Measurements from ENCODE around the gene PSMG2. TPM values are rescaled to one million over a fixed set of nuclear protein-coding genes. Genes with fewer than 3 reads are reported as not detected.
A peak's percentile ranks its signal among the peaks of the same experiment; 100 is the strongest.

The PSMG2 gene
- total RNA-seq, 4 donors from 2014 or later: 65.7 to 86.1 (median 69.7) TPM

GRCh38 chr18:12721495-12722275, 18.8 kb downstream of the PSMG2 start:
- Histone ChIP-seq H3K27me3 (no peaks in the 10 kb centered on the region), H3K9me3 (no peaks in the 10 kb centered on the region), H3K4me3 (replicated peaks in 1 of 3) (no peak overlapping the region), H3K27ac (no peak overlapping the region), H3K4me1 (no peaks in the 10 kb centered on the region), H3K36me3 (peaks cover 28 to 54% of the 10 kb centered on the region in 2 donors)
- intact Hi-C loops (cut with DNase I): no loop called here
- no peak for DNase-seq
- WGBS, 2 donors: 93 to 95% methylated on average over 5 of the region's 5 CpGs
- no peak for TF ChIP-seq POLR2A (IDR thresholded peaks at IDR 0.05)
- TF ChIP-seq, protein P1, sequence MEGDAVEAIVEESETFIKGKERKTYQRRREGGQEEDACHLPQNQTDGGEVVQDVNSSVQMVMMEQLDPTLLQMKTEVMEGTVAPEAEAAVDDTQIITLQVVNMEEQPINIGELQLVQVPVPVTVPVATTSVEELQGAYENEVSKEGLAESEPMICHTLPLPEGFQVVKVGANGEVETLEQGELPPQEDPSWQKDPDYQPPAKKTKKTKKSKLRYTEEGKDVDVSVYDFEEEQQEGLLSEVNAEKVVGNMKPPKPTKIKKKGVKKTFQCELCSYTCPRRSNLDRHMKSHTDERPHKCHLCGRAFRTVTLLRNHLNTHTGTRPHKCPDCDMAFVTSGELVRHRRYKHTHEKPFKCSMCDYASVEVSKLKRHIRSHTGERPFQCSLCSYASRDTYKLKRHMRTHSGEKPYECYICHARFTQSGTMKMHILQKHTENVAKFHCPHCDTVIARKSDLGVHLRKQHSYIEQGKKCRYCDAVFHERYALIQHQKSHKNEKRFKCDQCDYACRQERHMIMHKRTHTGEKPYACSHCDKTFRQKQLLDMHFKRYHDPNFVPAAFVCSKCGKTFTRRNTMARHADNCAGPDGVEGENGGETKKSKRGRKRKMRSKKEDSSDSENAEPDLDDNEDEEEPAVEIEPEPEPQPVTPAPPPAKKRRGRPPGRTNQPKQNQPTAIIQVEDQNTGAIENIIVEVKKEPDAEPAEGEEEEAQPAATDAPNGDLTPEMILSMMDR (IDR thresholded peaks at IDR 0.05): no peak

GRCh38 chr18:12722731-12723130, 19.9 kb downstream of the PSMG2 start:
- no peak overlapping the region for H3K4me3 ChIP-seq (replicated peaks in 1 of 3)
- H3K27me3 ChIP-seq: no peaks in the 10 kb centered on the region
- H3K9me3 ChIP-seq: no peaks in the 10 kb centered on the region
- no peaks in the 10 kb centered on the region for H3K4me1 ChIP-seq
- peaks cover 24 to 54% of the 10 kb centered on the region in 2 donors for H3K36me3 ChIP-seq
- DNase-seq: no peak
- 93 to 96% methylated on average over 6 to 7 of the region's 7 CpGs for WGBS, 2 donors
- H3K27ac ChIP-seq: no peak overlapping the region
- TF ChIP-seq POLR2A (IDR thresholded peaks at IDR 0.05): no peak
- TF ChIP-seq, protein P1 (IDR thresholded peaks at IDR 0.05): no peak
- intact Hi-C loops (cut with DNase I): no loop called here

GRCh38 chr18:12726331-12726730, 23.5 kb downstream of the PSMG2 start:
- Histone ChIP-seq H3K27me3 (no peaks in the 10 kb centered on the region), H3K27ac (no peak overlapping the region), H3K9me3 (no peaks in the 10 kb centered on the region), H3K4me3 (replicated peaks in 1 of 3) (no peak overlapping the region), H3K4me1 (no peaks in the 10 kb centered on the region), H3K36me3 (peaks cover 10 to 37% of the 10 kb centered on the region in 2 donors)
- DNase-seq: no peak
- intact Hi-C loops (cut with DNase I): no loop called here
- WGBS, 2 donors: 73 to 77% methylated on average over 4 of the region's 4 CpGs
- TF ChIP-seq, protein P1 (IDR thresholded peaks at IDR 0.05): no peak
- TF ChIP-seq POLR2A (IDR thresholded peaks at IDR 0.05): no peak

DNA sequence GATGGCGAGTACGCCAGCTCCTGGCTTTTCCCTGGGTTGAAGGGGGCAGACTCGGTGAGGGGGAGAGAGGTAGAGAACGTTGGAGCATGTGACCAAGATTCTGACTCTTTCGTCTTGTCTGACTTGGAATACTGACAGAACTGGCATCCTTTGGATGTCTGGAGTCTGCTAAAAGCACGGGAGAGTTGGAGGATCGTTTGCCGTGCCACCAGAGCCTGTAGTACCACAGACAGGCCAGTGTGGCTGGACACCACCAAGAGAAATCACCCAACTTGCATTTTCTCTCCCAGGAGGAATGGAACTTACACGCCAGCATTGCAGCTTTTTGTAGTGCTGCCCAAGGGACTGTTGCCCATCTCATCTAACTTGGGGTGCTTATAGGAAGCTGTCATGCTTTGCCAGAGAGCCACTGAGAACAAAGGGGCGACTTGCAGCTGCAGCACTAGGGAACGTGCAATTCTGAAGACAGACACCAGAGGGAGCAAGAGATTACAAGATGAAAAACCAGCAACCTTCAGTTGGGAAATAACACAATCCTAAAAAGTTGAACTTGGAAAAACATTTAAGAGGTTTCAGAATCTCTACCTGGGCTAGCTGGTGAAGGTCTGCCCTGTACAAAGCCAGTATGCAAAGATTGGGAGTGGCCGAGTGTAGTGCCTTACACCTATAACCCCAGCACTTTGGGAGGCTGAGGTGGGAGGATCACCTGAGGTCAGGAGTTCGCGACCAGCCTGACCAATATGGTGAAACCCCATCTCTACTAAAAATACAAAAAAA, 24.1 kb downstream of the PSMG2 start:
- intact Hi-C loops (cut with DNase I): no loop called here
- Histone ChIP-seq H3K4me1 (no peaks in the 10 kb centered on the region), H3K27me3 (no peaks in the 10 kb centered on the region), H3K27ac (no peak overlapping the region), H3K4me3 (replicated peaks in 1 of 3) (no peak overlapping the region), H3K9me3 (no peaks in the 10 kb centered on the region), H3K36me3 (peaks cover 9 to 36% of the 10 kb centered on the region in 2 donors)
- WGBS, 2 donors: 67 to 70% methylated on average over 14 of the region's 14 CpGs
- no peak for TF ChIP-seq POLR2A (IDR thresholded peaks at IDR 0.05)
- TF ChIP-seq, protein P1 (IDR thresholded peaks at IDR 0.05): peak; percentile 76 to 94 (median 92)
- peak; percentile 41 to 47 for DNase-seq

Data from thyroid gland (tissue), 4 donors.